Measurements from ENCODE around the gene PCDHAC1.
"Not testable (repeated sequence)": the region's sequence is repeated elsewhere in the genome, so short reads cannot be mapped to it uniquely, and the experiment has no call there.

The PCDHAC1 gene

GRCh38 chr5:140925806-140926442, at the start of gene PCDHAC1:
Gene PCDHAC1 (plus strand): TSS chr5:140926299. CDS start chr5:140926893, 594 bp downstream.
- no peak for DNase-seq (ENCODE audit: extremely low read depth, low read depth)
- no peak for TF ChIP-seq CTCF (IDR thresholded peaks at IDR 0.05; ENCODE audit: low read depth, low read length)

GRCh38 chr5:140876541-140877261, 49.4 kb upstream of the PCDHAC1 start:
- not testable (repeated sequence) for DNase-seq (ENCODE audit: extremely low read depth, low read depth)

- no peak for TF ChIP-seq CTCF (IDR thresholded peaks at IDR 0.05; ENCODE audit: low read depth, low read length)
- no peak for DNase-seq (ENCODE audit: extremely low read depth, low read depth)
Observed at GRCh38 chr5:140877262-140877581, 48.9 kb upstream of the PCDHAC1 start.

GRCh38 chr5:140881889-140882590, 44.1 kb upstream of the PCDHAC1 start, which contains the start of gene PCDHA13:
Gene PCDHA13 (plus strand): TSS chr5:140882124. CDS start chr5:140882269, 145 bp downstream.
- DNase-seq (ENCODE audit: extremely low read depth, low read depth): no peak
- TF ChIP-seq CTCF (IDR thresholded peaks at IDR 0.05; ENCODE audit: low read depth, low read length): no peak

GRCh38 chr5:140882591-140882899, 43.6 kb upstream of the PCDHAC1 start:
- DNase-seq (ENCODE audit: extremely low read depth, low read depth): no peak
- no peak for TF ChIP-seq CTCF (IDR thresholded peaks at IDR 0.05; ENCODE audit: low read depth, low read length)

GRCh38 chr5:140883373-140883772, 42.7 kb upstream of the PCDHAC1 start:
- DNase-seq (ENCODE audit: extremely low read depth, low read depth): no peak
- no peak for TF ChIP-seq CTCF (IDR thresholded peaks at IDR 0.05; ENCODE audit: low read depth, low read length)

- TF ChIP-seq CTCF (IDR thresholded peaks at IDR 0.05; ENCODE audit: low read depth, low read length): no peak
- no peak for DNase-seq (ENCODE audit: extremely low read depth, low read depth)
Observed at GRCh38 chr5:140883927-140884697, 42.0 kb upstream of the PCDHAC1 start.

All from AG09319 (cell line).